ENCODE data around the gene SLC35D2.

The SLC35D2 gene

DNA sequence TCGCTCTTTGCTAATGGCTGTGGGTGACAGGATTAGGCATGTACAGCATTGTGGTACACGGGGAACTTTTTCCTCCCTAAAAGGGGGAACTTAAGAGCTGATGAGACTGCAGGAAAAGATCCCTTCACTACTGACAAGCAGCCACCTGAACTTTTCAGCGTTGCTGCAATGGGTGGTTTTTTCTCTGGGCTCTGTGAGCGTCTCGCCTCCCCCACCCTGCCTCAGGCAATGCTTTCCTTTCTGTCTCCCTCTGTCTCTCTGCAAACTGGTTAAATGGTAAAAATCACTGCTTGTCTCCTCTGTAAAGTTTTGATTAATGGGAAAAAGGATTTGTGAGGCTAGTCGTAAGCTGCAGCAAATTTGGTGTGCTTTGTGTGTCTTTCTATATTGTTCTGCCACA is 101.9 kb downstream of the SLC35D2 start:
- Histone ChIP-seq H3K36me3 (ENCODE audit: control insufficient read depth in 5 of 5, insufficient read depth in 5 of 5, low read length in 5 of 5) (no peaks in the 10 kb centered on the region), H3K27me3 (ENCODE audit: control insufficient read depth in 5 of 5, insufficient read depth in 4 of 5, low read length in 5 of 5) (no peaks in the 10 kb centered on the region), H3K4me3 (ENCODE audit: low read depth in 1 of 5, low read length in 5 of 5) (no peak overlapping the region), H3K4me1 (ENCODE audit: control insufficient read depth in 5 of 5, insufficient read depth in 5 of 5, low read length in 5 of 5) (peaks cover 0 to 9% (median 8%) of the 10 kb centered on the region in 5 donors), H3K9me3 (ENCODE audit: control insufficient read depth in 5 of 5, low read length in 5 of 5) (peaks cover 0 to 5% (median 0%) of the 10 kb centered on the region in 5 donors), H3K27ac (ENCODE audit: low read depth, low read length) (no peak overlapping the region), H3K9ac (ENCODE audit: low read length in 5 of 5) (no peak overlapping the region)

DNA sequence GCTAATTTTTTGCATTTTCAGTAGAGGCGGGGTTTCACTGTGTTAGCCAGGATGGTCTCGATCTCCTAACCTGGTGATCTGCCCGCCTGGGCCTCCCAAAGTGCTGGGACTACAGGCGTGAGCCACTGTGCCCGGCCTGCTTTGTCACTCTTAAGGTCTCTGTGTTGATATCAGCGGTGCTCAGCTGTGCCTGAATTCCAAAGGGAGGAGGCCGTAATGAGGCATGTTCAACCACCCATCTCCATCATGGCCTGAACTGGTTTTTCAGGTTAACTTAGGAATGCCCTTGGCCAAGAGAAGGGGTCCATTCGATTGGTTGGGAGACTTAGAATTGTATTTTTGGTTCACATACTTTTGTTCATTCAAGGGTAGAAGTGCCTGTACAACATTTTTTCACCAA is 103.6 kb downstream of the SLC35D2 start:
- Histone ChIP-seq H3K27me3 (ENCODE audit: control insufficient read depth in 5 of 5, insufficient read depth in 4 of 5, low read length in 5 of 5) (no peaks in the 10 kb centered on the region), H3K36me3 (ENCODE audit: control insufficient read depth in 5 of 5, insufficient read depth in 5 of 5, low read length in 5 of 5) (no peaks in the 10 kb centered on the region), H3K4me3 (ENCODE audit: low read depth in 1 of 5, low read length in 5 of 5) (no peak overlapping the region), H3K9me3 (ENCODE audit: control insufficient read depth in 5 of 5, low read length in 5 of 5) (peaks cover 2 to 13% (median 6%) of the 10 kb centered on the region in 5 donors), H3K9ac (ENCODE audit: low read length in 5 of 5) (no peak overlapping the region), H3K4me1 (ENCODE audit: control insufficient read depth in 5 of 5, insufficient read depth in 5 of 5, low read length in 5 of 5) (peaks cover 0 to 9% (median 8%) of the 10 kb centered on the region in 5 donors), H3K27ac (ENCODE audit: low read depth, low read length) (no peak overlapping the region)

DNA sequence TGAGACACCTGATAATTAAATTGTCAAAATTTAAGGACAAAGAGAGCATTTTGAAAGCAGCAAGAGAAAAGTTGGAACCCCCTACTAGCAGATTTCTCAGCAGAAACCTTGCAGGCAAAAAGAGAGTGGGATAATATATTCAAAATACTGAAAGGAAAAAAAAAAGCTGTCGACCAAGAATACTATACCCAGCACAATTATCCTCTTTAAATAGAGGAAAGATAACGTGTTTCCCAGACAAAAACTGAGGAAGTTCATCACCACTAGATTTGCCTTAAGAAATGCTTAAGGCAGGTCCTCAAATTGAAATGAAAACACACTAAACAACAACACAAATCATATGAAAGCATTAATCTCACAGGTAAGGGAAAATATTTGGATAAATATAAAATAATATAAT is 108.6 kb downstream of the SLC35D2 start:
- Histone ChIP-seq H3K4me3 (ENCODE audit: low read depth in 1 of 5, low read length in 5 of 5) (no peak overlapping the region), H3K9ac (ENCODE audit: low read length in 5 of 5) (no peak overlapping the region), H3K9me3 (ENCODE audit: control insufficient read depth in 5 of 5, low read length in 5 of 5) (peaks cover 8 to 27% (median 17%) of the 10 kb centered on the region in 5 donors), H3K27ac (ENCODE audit: low read depth, low read length) (no peak overlapping the region), H3K4me1 (ENCODE audit: control insufficient read depth in 5 of 5, insufficient read depth in 5 of 5, low read length in 5 of 5) (peaks cover 0 to 1% (median under 1%) of the 10 kb centered on the region in 5 donors), H3K27me3 (ENCODE audit: control insufficient read depth in 5 of 5, insufficient read depth in 4 of 5, low read length in 5 of 5) (no peaks in the 10 kb centered on the region), H3K36me3 (ENCODE audit: control insufficient read depth in 5 of 5, insufficient read depth in 5 of 5, low read length in 5 of 5) (no peaks in the 10 kb centered on the region)

All from subcutaneous abdominal adipose tissue (tissue), 5 donors.